ENCODE data around the gene GCC1.

The GCC1 gene

GRCh38 chr7:127585044-127585953 is at the start of gene GCC1:
Gene GCC1, minus strand, starts transcription at chr7:127585596. Its CDS starts 414 bp downstream, at chr7:127585182.
- peak; percentile 85 to 98 (median 95) for DNase-seq
- intact Hi-C loops (cut with DNase I) = loop anchor here (5.0 kb wide), 1 partner anchor 193 kb away; the partner anchor contains the start of gene ZNF800

- no peak for DNase-seq
Observed at GRCh38 chr7:127632276-127632910, 47.0 kb upstream of the GCC1 start.

GRCh38 chr7:127629268-127629854 is 44.0 kb upstream of the GCC1 start:
- intact Hi-C loops (cut with DNase I) = no loop called here
- DNase-seq = peak in 11 of 42 donors; percentile 8 to 46 (median 21)

More at GRCh38 chr7:127632276-127632910, 47.0 kb upstream of the GCC1 start:
- intact Hi-C loops (cut with DNase I) = no loop called here

- intact Hi-C loops (cut with DNase I) = no loop called here
- no peak for DNase-seq
Observed at GRCh38 chr7:127628445-127628844, 43.0 kb upstream of the GCC1 start.

- intact Hi-C loops (cut with DNase I) = no loop called here
- DNase-seq = no peak
Observed at GRCh38 chr7:127625331-127625730, 39.9 kb upstream of the GCC1 start.

- intact Hi-C loops (cut with DNase I) = no loop called here
- peak in 25 of 42 donors; percentile 12 to 55 (median 36) for DNase-seq
Observed at GRCh38 chr7:127620406-127621233, 35.2 kb upstream of the GCC1 start.

- DNase-seq = peak in 2 of 42 donors; percentile 4 to 30
- intact Hi-C loops (cut with DNase I) = no loop called here
Observed at GRCh38 chr7:127619681-127620405, 34.4 kb upstream of the GCC1 start.

- DNase-seq = no peak
- intact Hi-C loops (cut with DNase I) = no loop called here
Observed at GRCh38 chr7:127618775-127619174, 33.4 kb upstream of the GCC1 start.

- DNase-seq = no peak
- intact Hi-C loops (cut with DNase I) = no loop called here
Observed at GRCh38 chr7:127618042-127618441, 32.6 kb upstream of the GCC1 start, which contains the start of gene PAX4. Gene PAX4, minus strand, starts transcription at chr7:127618142. Its CDS starts 2,214 bp downstream, at chr7:127615928.

- no peak for DNase-seq
Observed at GRCh38 chr7:127616724-127617123, 31.3 kb upstream of the GCC1 start.

GRCh38 chr7:127612263-127612662 is 26.9 kb upstream of the GCC1 start:
- intact Hi-C loops (cut with DNase I) = no loop called here
- no peak for DNase-seq

More at GRCh38 chr7:127616724-127617123, 31.3 kb upstream of the GCC1 start:
- intact Hi-C loops (cut with DNase I) = no loop called here

GRCh38 chr7:127609297-127609696 is 23.9 kb upstream of the GCC1 start:
- intact Hi-C loops (cut with DNase I) = no loop called here
- no peak for DNase-seq

- intact Hi-C loops (cut with DNase I) = no loop called here
- no peak for DNase-seq
Observed at GRCh38 chr7:127608446-127608845, 23.1 kb upstream of the GCC1 start.

- intact Hi-C loops (cut with DNase I) = no loop called here
- DNase-seq = no peak
Observed at GRCh38 chr7:127600885-127601284, 15.5 kb upstream of the GCC1 start.

- DNase-seq = no peak
- intact Hi-C loops (cut with DNase I) = no loop called here
Observed at GRCh38 chr7:127598318-127598717, 12.9 kb upstream of the GCC1 start.

- DNase-seq = no peak
- intact Hi-C loops (cut with DNase I) = no loop called here
Observed at GRCh38 chr7:127595737-127596136, 10.3 kb upstream of the GCC1 start.

- DNase-seq = peak in 21 of 42 donors; percentile 15 to 54 (median 36)
- intact Hi-C loops (cut with DNase I) = no loop called here
Observed at GRCh38 chr7:127594490-127594889, 9.1 kb upstream of the GCC1 start.

- no peak for DNase-seq
- intact Hi-C loops (cut with DNase I) = no loop called here
Observed at GRCh38 chr7:127592550-127592949, 7.2 kb upstream of the GCC1 start.
